ENCODE results near the gene GAPT.
"Not testable (repeated sequence)": the region's sequence is repeated elsewhere in the genome, so short reads cannot be mapped to it uniquely, and the experiment has no call there.

The GAPT gene

DNA sequence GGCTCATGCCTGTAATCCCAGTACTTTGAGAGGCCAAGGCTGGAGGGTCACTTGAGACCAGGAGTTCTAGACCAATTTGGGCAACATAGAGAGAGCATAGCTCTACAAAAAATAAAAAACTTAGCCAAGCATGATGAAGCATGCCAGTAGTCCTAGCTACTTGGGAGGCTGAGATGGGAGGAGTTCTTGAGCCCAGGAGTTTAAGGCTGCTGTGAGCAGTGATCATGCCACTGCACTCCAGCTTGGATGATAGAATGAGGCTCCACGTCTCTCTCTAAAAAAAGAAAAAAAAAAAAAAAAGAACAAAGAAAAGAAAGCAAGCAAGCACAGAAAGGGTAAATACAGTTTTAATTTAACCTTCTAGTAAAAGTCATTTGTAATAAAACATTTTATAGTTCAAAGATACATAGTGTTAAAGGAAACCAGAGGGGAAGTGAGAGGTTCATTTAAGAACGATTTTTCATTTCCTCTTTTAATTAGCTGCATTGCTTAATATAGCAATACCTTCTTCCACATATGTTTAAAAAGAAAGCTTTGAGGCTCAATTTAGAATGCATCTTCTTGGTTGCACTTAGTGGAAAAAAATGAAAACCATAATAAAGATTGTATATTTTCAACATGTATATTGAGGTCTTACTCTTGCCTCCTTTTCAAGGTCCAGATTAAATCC is 14.9 kb downstream of the GAPT start:
- no peak for DNase-seq

DNA sequence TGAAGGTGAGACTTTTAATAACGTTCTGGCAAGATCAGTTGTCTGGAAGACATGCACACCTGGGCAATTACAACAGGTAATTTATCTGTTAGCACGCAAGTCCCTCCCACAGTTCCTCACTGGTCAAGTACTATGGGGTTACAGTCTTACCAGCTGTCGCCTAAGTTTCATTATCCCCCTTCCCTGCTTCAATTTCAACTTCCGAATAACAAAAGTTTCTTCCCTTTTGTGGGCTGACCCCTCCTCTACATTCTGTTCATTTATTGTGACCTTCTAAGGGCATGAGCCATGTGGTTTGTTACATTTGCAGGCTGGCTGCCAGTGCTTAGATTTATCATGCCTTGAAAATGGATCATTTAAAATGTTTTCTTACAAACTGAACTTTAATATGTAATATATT is 16.5 kb downstream of the GAPT start:
- no peak for DNase-seq

DNA sequence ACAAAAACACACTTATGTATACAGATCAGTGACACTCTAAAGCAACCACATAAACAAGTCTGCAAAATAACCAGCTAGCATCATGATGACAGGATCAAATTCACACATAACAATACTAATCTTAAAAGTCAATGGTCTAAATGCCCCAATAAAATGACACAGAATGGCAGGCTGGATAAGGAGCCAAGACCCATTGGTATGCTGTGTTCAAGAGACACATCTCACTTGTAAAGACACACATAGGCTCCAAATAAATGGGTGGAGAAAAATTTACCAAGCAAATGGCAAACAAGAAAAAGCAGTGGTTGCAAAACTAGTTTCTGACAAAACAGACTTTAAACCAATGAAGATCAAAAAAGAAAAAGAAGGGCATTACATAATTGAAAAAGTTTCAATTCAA is 26.0 kb downstream of the GAPT start:
- DNase-seq: no peak

DNA sequence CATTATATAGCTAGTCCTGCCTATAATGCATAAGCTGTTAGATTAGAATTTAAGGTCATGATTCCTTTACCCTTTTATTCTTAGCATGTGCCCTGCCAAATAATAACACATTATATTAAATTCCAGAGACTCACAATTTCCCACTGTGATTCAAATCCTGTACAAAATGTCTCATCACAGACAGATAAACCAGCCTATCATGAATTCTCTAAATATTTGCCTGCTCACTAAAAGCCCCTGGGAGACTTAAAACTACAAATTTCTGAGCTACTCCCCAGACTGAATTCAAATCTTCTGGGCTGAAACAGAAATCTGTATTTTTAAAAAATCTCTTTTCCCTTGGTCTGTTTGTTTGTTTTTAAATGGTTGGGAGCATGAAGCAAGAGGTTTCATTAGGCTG is 32.7 kb downstream of the GAPT start:
- DNase-seq: no peak

DNA sequence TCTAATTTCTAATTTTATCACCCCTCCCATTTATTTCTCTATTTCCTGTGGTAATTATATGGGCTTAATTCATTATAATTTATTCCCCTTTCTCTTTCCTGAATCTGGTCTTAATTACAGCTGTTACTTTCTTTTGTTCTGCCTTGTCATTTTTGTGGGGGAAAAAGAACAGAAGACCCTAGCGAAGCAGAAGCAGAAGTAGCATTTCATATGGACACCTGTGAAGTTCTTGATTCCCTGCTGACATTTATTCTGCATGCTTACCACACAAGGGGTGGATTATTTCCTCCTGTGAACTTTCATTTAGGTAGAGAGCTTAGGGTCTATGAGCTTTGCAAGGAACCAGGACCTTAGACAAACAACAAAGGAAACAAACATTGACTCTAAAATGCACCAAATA is 33.3 kb downstream of the GAPT start:
- DNase-seq: no peak

DNA sequence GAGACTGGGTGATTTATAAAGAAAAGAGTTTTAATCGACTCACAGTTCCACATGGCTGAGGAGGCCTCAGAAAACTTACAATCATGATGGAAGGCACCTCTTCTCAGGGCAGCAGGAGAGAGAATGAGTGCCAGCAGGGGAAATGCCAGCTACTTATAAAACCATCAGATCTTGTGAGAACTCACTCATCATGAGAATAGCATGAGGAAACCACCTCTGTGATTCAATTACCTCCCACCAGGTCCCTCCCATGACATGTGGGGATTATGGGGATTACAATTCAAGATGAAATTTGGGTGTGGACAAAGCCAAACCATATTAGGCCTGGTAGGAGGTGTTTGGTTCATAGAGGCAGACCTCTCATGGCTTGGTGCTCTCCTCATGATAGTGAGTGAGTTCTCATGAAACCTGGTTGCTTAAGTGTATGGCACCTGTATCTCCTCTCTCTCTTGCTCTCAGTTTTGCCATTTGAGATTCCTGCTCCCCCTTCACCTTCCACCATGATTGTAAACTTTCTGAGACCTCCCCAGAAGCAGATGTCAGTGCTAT is 39.8 kb downstream of the GAPT start:
- no peak for DNase-seq

DNA sequence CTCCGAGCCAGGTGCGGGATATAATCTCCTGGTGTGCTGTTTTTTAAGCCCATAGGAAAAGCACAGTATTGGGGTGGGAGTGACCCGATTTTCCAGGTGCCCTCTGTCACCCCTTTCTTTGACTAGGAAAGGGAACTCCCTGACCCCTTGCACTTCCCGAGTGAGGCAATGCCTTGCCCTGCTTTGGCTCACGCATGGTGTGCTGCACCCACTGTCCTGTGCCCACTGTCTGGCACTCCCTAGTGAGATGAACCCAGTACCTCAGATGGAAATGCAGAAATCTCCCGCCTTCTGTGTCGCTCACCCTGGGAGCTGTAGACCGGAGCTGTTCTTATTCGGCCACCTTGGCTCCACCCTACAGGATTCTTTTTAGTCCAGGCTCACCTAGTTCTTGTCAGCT is 50.7 kb downstream of the GAPT start:
- DNase-seq: not testable (repeated sequence)

DNA sequence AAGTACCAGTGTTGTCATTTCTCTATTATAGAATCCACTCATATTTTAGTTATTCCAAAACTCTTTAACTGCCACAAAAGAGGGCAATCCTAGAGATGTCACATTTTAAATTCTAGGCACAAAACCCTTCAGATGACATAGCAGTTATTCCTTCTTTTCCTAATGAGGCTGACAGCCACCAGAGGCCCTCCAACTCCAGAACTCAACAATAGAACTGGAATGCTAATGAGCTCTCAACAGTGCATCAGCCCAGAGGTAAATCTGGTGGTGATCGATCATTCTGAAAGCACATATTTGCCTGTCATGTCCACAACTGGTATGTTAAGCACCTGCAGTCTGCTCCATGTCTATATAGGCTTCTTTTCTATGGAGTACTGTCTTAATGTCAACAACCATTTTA is 51.5 kb downstream of the GAPT start:
- DNase-seq: no peak

DNA sequence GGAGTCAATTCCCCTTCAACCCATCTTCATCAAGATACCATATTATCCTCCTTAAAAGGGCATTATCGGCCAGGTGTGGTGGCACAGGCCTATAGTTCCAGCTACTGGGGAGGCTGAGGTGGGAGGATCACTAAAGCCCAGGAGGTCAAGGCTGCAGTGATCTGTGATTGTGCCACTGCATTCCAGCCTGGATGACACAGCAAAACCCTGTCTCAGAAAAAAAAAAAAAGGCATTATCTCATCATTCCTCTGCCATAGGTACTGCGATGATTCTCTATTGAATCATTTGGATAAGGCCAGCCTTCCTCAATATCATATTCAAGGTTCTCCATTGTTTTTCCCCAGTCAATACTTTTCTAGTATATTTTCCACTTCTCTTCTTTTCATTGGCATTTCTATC is 52.5 kb downstream of the GAPT start:
- no peak for DNase-seq

DNA sequence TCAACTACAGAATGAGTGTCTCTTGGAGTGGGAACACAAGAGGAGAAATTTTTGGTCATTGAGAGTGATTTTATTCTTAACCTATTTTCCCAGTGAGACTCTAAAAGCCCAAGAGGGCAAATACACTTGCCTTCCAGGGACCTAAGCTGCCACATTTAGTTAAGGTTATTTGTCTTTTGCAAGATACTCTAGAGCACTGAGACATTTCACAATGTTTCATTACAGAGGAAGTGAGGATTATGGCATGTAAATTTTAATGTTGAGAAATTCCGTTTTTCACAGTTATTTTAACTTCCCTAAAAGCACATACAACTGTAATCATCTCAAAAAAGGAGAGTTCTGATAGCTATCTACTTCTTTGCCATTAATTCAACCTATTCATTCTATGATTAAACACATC is 53.0 kb downstream of the GAPT start:
- no peak for DNase-seq

DNA sequence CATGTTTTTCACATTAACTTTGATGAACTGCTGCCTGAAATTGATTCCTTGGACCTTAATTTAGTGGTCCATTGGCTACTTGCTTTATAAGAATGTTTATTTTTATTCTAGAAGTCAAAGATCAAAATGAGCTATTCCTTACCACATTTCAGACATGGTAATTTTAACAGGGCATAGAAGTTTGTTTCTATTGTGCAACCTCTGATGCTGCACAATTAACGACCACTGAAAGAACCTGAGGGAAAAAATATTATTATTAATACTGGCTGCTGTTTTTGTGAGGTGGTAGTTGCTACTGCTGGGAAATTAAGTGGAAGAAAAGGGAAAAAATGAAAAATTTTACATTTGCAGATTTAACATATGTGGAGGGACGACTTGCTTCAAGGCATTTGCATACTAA is 53.7 kb downstream of the GAPT start:
- no peak for DNase-seq

DNA sequence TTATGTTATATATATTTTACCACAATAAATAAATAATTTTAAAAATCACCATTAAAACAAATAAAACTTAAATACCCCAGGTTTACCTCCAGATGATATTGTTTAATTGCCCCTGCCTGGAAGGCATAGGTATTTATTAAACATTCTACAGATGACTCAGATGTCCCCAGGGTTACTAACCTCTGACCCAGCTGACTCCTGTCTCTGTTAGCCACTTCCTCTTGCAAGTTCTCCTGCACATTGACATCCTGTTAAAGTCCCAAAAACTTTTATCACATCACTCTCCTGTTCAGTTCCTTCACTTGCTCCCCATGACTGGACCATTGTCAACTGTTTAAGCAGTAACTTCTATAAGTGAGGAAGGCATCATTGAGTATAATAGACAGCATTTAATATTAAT is 54.7 kb downstream of the GAPT start:
- DNase-seq: no peak
